ENCODE results near the gene SRCAP.

GRCh38 chr16:30743716-30744115 is 44.7 kb downstream of the SRCAP start:
- TF ChIP-seq CTCF (IDR thresholded peaks at IDR 0.05) (no peak), POLR2A (IDR thresholded peaks at IDR 0.05) (no peak), EP300 (IDR thresholded peaks at IDR 0.05) (no peak)

All from sigmoid colon (tissue), 4 donors.